Heart left ventricle (tissue), 16 donors: Measurements from ENCODE around the gene RDH11. TPM values are rescaled to one million over a fixed set of nuclear protein-coding genes. Genes with fewer than 3 reads are reported as not detected.
"Not testable (repeated sequence)": the region's sequence is repeated elsewhere in the genome, so short reads cannot be mapped to it uniquely, and the experiment has no call there.

ENCODE experiments used
- ATAC-seq, 4 donors: fragments of 200-7000 bp; cut with Tn5 transposase; one replicate each; pipeline ENCODE4 v1.9.1; 2020 to 2022; ENCODE audit warnings: moderate library complexity in 4 of 4, mild to moderate bottlenecking in 3 of 4, moderate number of reproducible peaks in 1 of 4
- DNase-seq, 5 donors: peaks; one replicate each; pipeline ENCODE4 v3.0.0-alpha.2; 2020
- H3K27ac ChIP-seq, 12 donors: fragments of 200-600 bp; sonication (generic) in 4 of 12; one replicate each; pipeline versions ENCODE4 v1.5.0 to v1.8.0; 2016 to 2022; ENCODE audit warnings: mild to moderate bottlenecking in 2 of 12
- H3K27me3 ChIP-seq, 9 donors: fragments of 200-600 bp; sonication (generic) in 2 of 9; one replicate each; pipeline versions ENCODE4 v1.5.1 to v1.8.0; 2016 to 2022; ENCODE audit warnings: mild to moderate bottlenecking in 3 of 9
- H3K36me3 ChIP-seq, 9 donors: fragments of 200-600 bp; sonication (generic) in 2 of 9; one replicate each; pipeline versions ENCODE4 v1.5.0 to v1.8.0; 2018 to 2022; ENCODE audit warnings: mild to moderate bottlenecking in 2 of 9
- H3K4me1 ChIP-seq, 12 donors: fragments of 200-600 bp; sonication (generic) in 4 of 12; one replicate each; pipeline versions ENCODE4 v1.5.0 to v1.8.0; 2016 to 2022; ENCODE audit warnings: mild to moderate bottlenecking in 3 of 12
- H3K4me3 ChIP-seq, 12 donors: fragments of 200-600 bp; sonication (generic) in 4 of 12; one replicate each; pipeline versions ENCODE4 v1.5.0 to v1.8.0; 2017 to 2022; ENCODE audit warnings: mild to moderate bottlenecking in 9 of 12, moderate library complexity in 4 of 12
- H3K9me3 ChIP-seq, 12 donors: fragments of 200-600 bp; sonication (generic) in 4 of 12; one replicate each; pipeline versions ENCODE4 v1.5.0 to v1.8.0; 2016 to 2022; ENCODE audit warnings: mild to moderate bottlenecking in 1 of 12
- CTCF ChIP-seq, 12 donors: fragments of 200-600 bp; sonication (generic) in 4 of 12; IDR thresholded peaks; one replicate each; pipeline versions ENCODE4 v1.5.0 to v1.8.0; 2018 to 2022; ENCODE audit warnings: antibody characterized with exemption in 12 of 12, mild to moderate bottlenecking in 5 of 12
- POLR2A ChIP-seq, 2 donors: fragments of 450-650 bp; IDR thresholded peaks; one replicate each; pipeline ENCODE4 v1.6.1; 2017; ENCODE audit warnings: antibody characterized with exemption in 2 of 2, mild to moderate bottlenecking in 2 of 2, moderate library complexity in 2 of 2
- WGBS, 4 donors: extraction: QIAGEN DNeasy Blood & Tissue Kit in 2 of 4; methylation state at CpG; one replicate each; pipeline versions ENCODE4 v1.1.5 to v1.1.7; 2013 to 2018; 5-methylcytosine and 5-hydroxymethylcytosine counted together
- intact Hi-C, 10 donors: fragments of 100-400 bp; cut with DNase I; formaldehyde crosslinking; loops; one replicate each; pipeline versions ENCODE4 v1.11.1 to v1.14.2; 2022
- polyA plus RNA-seq, 2 donors: library from polyadenylated mRNA; stranded (reverse); fragments of 200-250 nt; gene quantifications; one replicate each; pipeline ENCODE4 v1.2.3, GENCODE V29; 2013
- total RNA-seq, 9 donors: library from RNA; depleted of rRNA in 2 of 9; stranded (reverse); fragments of >200 nt in 2 of 9; fragmentation: NEBNext Ultra II Directional in 3 of 9; extraction: Animal tissue kit (Norgen Biotek cat#: 25700) in 3 of 9; gene quantifications; one replicate each; pipeline versions ENCODE4 v1.1.0 to v1.2.4, GENCODE V29; 2016 to 2023
- donor health status: ischemic (EF 13 %, LVEDD 7.1; RV severe dilation, severe dysfunction).
- donor health status: healthy with polysubstance abuse.
- donor health status: DM: no; HTN: yes; CAD: no.
- donor health status: DM: no; HTN: no; CAD: no.
- donor health status: ischemic (EF 25% LVEDD 6.9; RV normal size, moderate dysfunction).
- donor health status: ischemic (EF 25% LVEDD 5.7; RV mildly dilated, moderate dysfunction).
- donor health status: healthy.
- donor health status: DM: yes; HTN: yes; CAD: no.
- donor health status: ischemic (EF 35%, LVEDD 5.7; RV mildly dilated, moderate dysfunction).
- donor health status: nonischemic (EF 11% LVEDD 7.7; RV severe dilation, severe dysfunction).
- donor health status: DM: yes; HTN: yes; CAD: no.
- donor health status: PGD.
- donor health status: ischemic (EF 29% LVEDD 5.4; RV normal size, mild dysfunction).
- donor health status: nonischemic (EF 23%, LVEDD 6.1; RV moderate dilation, normal function).

RDH11 gene
- total and polyA plus RNA-seq, 11 donors, result 12.5 to 28.7 (median 17.8) TPM

GRCh38 chr14:67722293-67722692, 26.7 kb upstream of the RDH11 start:
- H3K4me3 ChIP-seq, result no peak overlapping the region

GRCh38 chr14:67721875-67722274, 26.3 kb upstream of the RDH11 start:
- H3K27ac ChIP-seq, result no peak overlapping the region
- no peak for ATAC-seq
- WGBS, 4 donors, result 61 to 71% (median 66%) methylated on average over 5 of the region's 5 CpGs

More at GRCh38 chr14:67722293-67722692, 26.7 kb upstream of the RDH11 start:
- no peak overlapping the region for H3K27ac ChIP-seq
- ATAC-seq (peak; percentile 90 to 97 (median 96)), DNase-seq (peak; percentile 65 to 87 (median 83))
- H3K9me3 ChIP-seq, result no peaks in the 10 kb centered on the region
- peaks cover 0 to 12% (median 6%) of the 10 kb centered on the region in 12 donors for H3K4me1 ChIP-seq
- intact Hi-C loops, result no loop called here
- TF ChIP-seq CTCF (IDR thresholded peaks at IDR 0.05), result no peak
- no peak for TF ChIP-seq POLR2A (IDR thresholded peaks at IDR 0.05)
- no peaks in the 10 kb centered on the region for H3K36me3 ChIP-seq
- WGBS, 4 donors, result 9 to 13% (median 9%) methylated on average over 3 of the region's 3 CpGs
- H3K27me3 ChIP-seq, result peaks cover 0 to 9% (median 0%) of the 10 kb centered on the region in 9 donors

GRCh38 chr14:67719866-67720265, 24.3 kb upstream of the RDH11 start:
- TF ChIP-seq POLR2A (IDR thresholded peaks at IDR 0.05), result no peak
- TF ChIP-seq CTCF (IDR thresholded peaks at IDR 0.05), result no peak
- no peak for DNase-seq
- Histone ChIP-seq H3K27me3 (peaks cover 0 to 9% (median 0%) of the 10 kb centered on the region in 9 donors), H3K4me3 (no peak overlapping the region), H3K36me3 (no peaks in the 10 kb centered on the region), H3K4me1 (peaks cover 0 to 12% (median 6%) of the 10 kb centered on the region in 12 donors), H3K9me3 (no peaks in the 10 kb centered on the region), H3K27ac (no peak overlapping the region)
- intact Hi-C loops, result no loop called here
- ATAC-seq, result no peak
- WGBS, 4 donors, result 43 to 52% (median 47%) methylated on average over 2 of the region's 2 CpGs

More at GRCh38 chr14:67721875-67722274, 26.3 kb upstream of the RDH11 start:
- H3K4me3 ChIP-seq, result no peak overlapping the region
- no peaks in the 10 kb centered on the region for H3K36me3 ChIP-seq
- intact Hi-C loops, result no loop called here
- H3K4me1 ChIP-seq, result peaks cover 0 to 12% (median 6%) of the 10 kb centered on the region in 12 donors
- H3K9me3 ChIP-seq, result no peaks in the 10 kb centered on the region
- DNase-seq, result no peak
- TF ChIP-seq POLR2A (IDR thresholded peaks at IDR 0.05), result no peak
- TF ChIP-seq CTCF (IDR thresholded peaks at IDR 0.05), result no peak
- H3K27me3 ChIP-seq, result peaks cover 0 to 9% (median 0%) of the 10 kb centered on the region in 9 donors

GRCh38 chr14:67719385-67719784, 23.8 kb upstream of the RDH11 start:
- H3K27me3 ChIP-seq, H3K36me3 ChIP-seq, H3K27ac ChIP-seq, H3K9me3 ChIP-seq, intact Hi-C loops, DNase-seq, H3K4me3 ChIP-seq, ATAC-seq: not testable (repeated sequence)
- 82 to 96% (median 86%) methylated on average over 3 of the region's 3 CpGs for WGBS, 4 donors
- peaks cover 0 to 12% (median 6%) of the 10 kb centered on the region in 12 donors for H3K4me1 ChIP-seq

GRCh38 chr14:67718265-67718664, 22.7 kb upstream of the RDH11 start:
- Histone ChIP-seq H3K9me3 (no peaks in the 10 kb centered on the region), H3K36me3 (no peaks in the 10 kb centered on the region), H3K27me3 (peaks cover 0 to 7% (median 0%) of the 10 kb centered on the region in 9 donors), H3K4me3 (no peak overlapping the region), H3K27ac (no peak overlapping the region), H3K4me1 (peaks cover 0 to 12% (median 6%) of the 10 kb centered on the region in 12 donors)
- DNase-seq (no peak), ATAC-seq (no peak)
- no peak for TF ChIP-seq CTCF (IDR thresholded peaks at IDR 0.05)
- TF ChIP-seq POLR2A (IDR thresholded peaks at IDR 0.05), result no peak
- WGBS, 4 donors, result 51 to 70% (median 57%) methylated on average over 2 of the region's 2 CpGs
- intact Hi-C loops, result no loop called here
